ENCODE measurements around the gene APCDD1L.

- TF ChIP-seq FOSL2 (IDR thresholded peaks at IDR 0.05; ENCODE audit: borderline replicate concordance, low read depth): no peak
- TF ChIP-seq TAF1 (IDR thresholded peaks at IDR 0.05; ENCODE audit: borderline replicate concordance, low read depth, low read length): no peak
- TF ChIP-seq PBX3 (IDR thresholded peaks at IDR 0.05): no peak
- TF ChIP-seq SMC3 (IDR thresholded peaks at IDR 0.05; ENCODE audit: low read depth, low read length): no peak
- TF ChIP-seq YY1 (IDR thresholded peaks at IDR 0.05; ENCODE audit: low read depth): no peak
- no peak for TF ChIP-seq CTCF (IDR thresholded peaks at IDR 0.05)
- TF ChIP-seq EP300 (IDR thresholded peaks at IDR 0.05; ENCODE audit: borderline replicate concordance in 1 of 2, low read depth in 1 of 2, low read length in 1 of 2): no peak
- no peak for TF ChIP-seq FOXJ3 (CRISPR knock-in tag; IDR thresholded peaks at IDR 0.05)
- no peak for TF ChIP-seq TCF12 (IDR thresholded peaks at IDR 0.05)
These were observed 18.0 kb downstream of the APCDD1L start for GRCh38 chr20:58497076-58497641.
